IMR-90 (cell line): Measurements from ENCODE around the gene CGREF1. TPM values are rescaled to one million over a fixed set of nuclear protein-coding genes. Genes with fewer than 3 reads are reported as not detected.

Source experiments
- ATAC-seq: fragments of 200-7000 bp; cut with Tn5 transposase; 2 replicates; pipeline ENCODE4 v1.9.1; 2020; ENCODE audit warnings: low read depth, mild to moderate bottlenecking, moderate library complexity
- BruUV-seq: library from RNA; stranded (reverse); fragments of 400-500 nt; replicated peaks from 2 replicates; lab custom pipeline; 2021; lab: Mats Ljungman, UMichigan
- CTCF ChIA-PET: fragments of 300-600 bp; formaldehyde crosslinking; extraction: SDS; loops from one replicate; lab custom pipeline; 2021; ENCODE audit warnings: antibody characterized with exemption; lab: Yijun Ruan, JAX
- POLR2A ChIA-PET: fragments of 300-600 bp; sonication (Branson Sonifier 250); formaldehyde crosslinking; loops from one replicate; lab custom pipeline; 2022; ENCODE audit warnings: antibody characterized with exemption; ENCODE audit not compliant: unreplicated experiment; lab: Charles Lee
- DNase-seq: peaks from one replicate; pipeline ENCODE4 v3.0.0; 2013
- H2AFZ ChIP-seq: replicated peaks from 2 replicates; pipeline ENCODE3; 2013; ENCODE audit warnings: low read length, mild to moderate bottlenecking; ENCODE audit not compliant: poor library complexity
- H2AK5ac ChIP-seq: 2 replicates; pipeline ENCODE4 v1.6.1; 2013; ENCODE audit warnings: low read depth, low read length, inconsistent platforms
- H2AK9ac ChIP-seq: replicated peaks from 2 replicates; pipeline ENCODE3; 2013; ENCODE audit warnings: mild to moderate bottlenecking, low read depth, low read length, moderate library complexity; ENCODE audit not compliant: poor library complexity
- H2BK120ac ChIP-seq: 2 replicates; pipeline ENCODE4 v1.6.1; 2013; ENCODE audit warnings: low read depth, low read length, inconsistent platforms
- H2BK15ac ChIP-seq: 3 replicates; pipeline ENCODE4 v1.6.1; 2013; ENCODE audit warnings: low read depth, low read length, inconsistent platforms
- H2BK20ac ChIP-seq: 2 replicates; pipeline ENCODE4 v1.6.1; 2013; ENCODE audit warnings: low read depth, mild to moderate bottlenecking, inconsistent platforms, low read length, moderate library complexity
- H2BK5ac ChIP-seq: 2 replicates; pipeline ENCODE4 v1.6.1; 2013; ENCODE audit warnings: mild to moderate bottlenecking, low read depth, low read length, inconsistent platforms; ENCODE audit not compliant: poor library complexity, severe bottlenecking
- H3K14ac ChIP-seq: replicated peaks from 2 replicates; pipeline ENCODE4 v1.6.1; 2013; ENCODE audit warnings: low read depth, low read length, inconsistent platforms
- H3K18ac ChIP-seq: 2 replicates; pipeline ENCODE4 v1.6.1; 2013; ENCODE audit warnings: low read depth, low read length, control low read depth
- H3K23ac ChIP-seq: 2 replicates; pipeline ENCODE4 v1.6.1; 2013; ENCODE audit warnings: low read depth, low read length, inconsistent platforms
- H3K27ac ChIP-seq: 2 replicates; pipeline ENCODE4 v1.5.1; 2013; ENCODE audit warnings: mild to moderate bottlenecking, control low read depth, low read length; ENCODE audit not compliant: insufficient read depth
- H3K27me3 ChIP-seq: 2 replicates; pipeline ENCODE4 v1.6.1; 2013; ENCODE audit warnings: low read length; ENCODE audit not compliant: control insufficient read depth, insufficient read depth
- H3K36me3 ChIP-seq: 2 replicates; pipeline ENCODE4 v1.6.1; 2013; ENCODE audit warnings: low read length, mixed read lengths; ENCODE audit not compliant: control insufficient read depth, insufficient read depth
- H3K4ac ChIP-seq: 2 replicates; pipeline ENCODE4 v1.6.1; 2013; ENCODE audit warnings: low read depth, low read length, inconsistent platforms
- H3K4me1 ChIP-seq: 2 replicates; pipeline ENCODE4 v1.6.1; 2013; ENCODE audit warnings: low read length, mixed read lengths; ENCODE audit not compliant: control insufficient read depth, insufficient read depth
- H3K4me2 ChIP-seq: 2 replicates; pipeline ENCODE4 v1.6.1; 2013; ENCODE audit warnings: low read depth, mild to moderate bottlenecking, control low read depth, low read length, moderate library complexity
- H3K4me3 ChIP-seq: 2 replicates; pipeline ENCODE4 v1.5.1; 2013; ENCODE audit warnings: low read depth, mild to moderate bottlenecking, control low read depth, low read length, moderate library complexity; ENCODE audit not compliant: insufficient read depth
- H3K56ac ChIP-seq: 2 replicates; pipeline ENCODE4 v1.6.1; 2013; ENCODE audit warnings: low read length, inconsistent platforms; ENCODE audit not compliant: insufficient read depth; ENCODE audit errors: extremely low read depth
- H3K79me1 ChIP-seq, 2 experiments: 2 replicates each; pipeline ENCODE4 v1.6.1; 2013; ENCODE audit warnings: low read length in 2 of 2, inconsistent platforms in 1 of 2, low read depth in 1 of 2
- H3K9ac ChIP-seq: 2 replicates; pipeline ENCODE4 v1.6.1; 2013; ENCODE audit warnings: low read depth, low read length, control low read depth
- H3K9me1 ChIP-seq: 2 replicates; pipeline ENCODE4 v1.6.1; 2013; ENCODE audit warnings: low read length, inconsistent platforms; ENCODE audit not compliant: insufficient read depth
- H3K9me3 ChIP-seq: 2 replicates; pipeline ENCODE4 v1.6.1; 2013; ENCODE audit warnings: low read length; ENCODE audit not compliant: control insufficient read depth, insufficient read depth
- H4K20me1 ChIP-seq: 2 replicates; pipeline ENCODE4 v1.6.1; 2013; ENCODE audit warnings: low read length, inconsistent platforms; ENCODE audit not compliant: insufficient read depth
- H4K5ac ChIP-seq: 2 replicates; pipeline ENCODE4 v1.6.1; 2013; ENCODE audit warnings: mild to moderate bottlenecking, low read depth, low read length, control low read depth
- H4K8ac ChIP-seq, 2 experiments: 2 replicates each; pipeline ENCODE4 v1.6.1; 2013; ENCODE audit warnings: low read depth in 2 of 2, low read length in 2 of 2, control low read depth in 1 of 2, inconsistent platforms in 1 of 2
- H4K91ac ChIP-seq: 2 replicates; pipeline ENCODE4 v1.6.1; 2013; ENCODE audit warnings: low read depth, low read length, inconsistent platforms; ENCODE audit not compliant: insufficient read depth
- MAFK ChIP-seq: IDR thresholded peaks from 2 replicates; pipeline ENCODE4 v1.6.1; 2012; ENCODE audit warnings: low read depth, low read length, improper control_type of control experiment
- MAZ ChIP-seq: IDR thresholded peaks from 2 replicates; pipeline ENCODE4 v1.6.1; 2012; ENCODE audit warnings: low read depth, mild to moderate bottlenecking, low read length, improper control_type of control experiment, moderate library complexity, borderline replicate concordance
- MXI1 ChIP-seq: IDR thresholded peaks from 2 replicates; pipeline ENCODE4 v1.6.1; 2012; ENCODE audit warnings: low read depth, mild to moderate bottlenecking, low read length, moderate library complexity, borderline replicate concordance
- NFE2L2 ChIP-seq: fragments of 150-350 bp; IDR thresholded peaks from 2 replicates; pipeline ENCODE4 v1.6.1; 2016; ENCODE audit warnings: low read depth, mild to moderate bottlenecking, low read length
- SMC3 ChIP-seq: fragments of 150-350 bp; IDR thresholded peaks from 2 replicates; pipeline ENCODE4 v1.6.1; 2016; ENCODE audit warnings: low read depth, mild to moderate bottlenecking, antibody characterized with exemption, low read length, moderate library complexity
- WGBS, 2 experiments: methylation state at CpG; one replicate each; pipeline versions ENCODE4 v1.1.5 to v1.1.7; 2013; ENCODE audit warnings: missing lambda C conversion rate in 2 of 2; ENCODE audit not compliant: insufficient read length in 1 of 2; ENCODE audit errors: extremely low coverage in 2 of 2; 5-methylcytosine and 5-hydroxymethylcytosine counted together
- dilution Hi-C: fragments of 300-500 bp; cut with HindIII; formaldehyde crosslinking; loops from one replicate; pipeline ENCODE4 v1.14.3; 2018; ENCODE audit warnings: low sequenced_read_pairs; ENCODE audit not compliant: unreplicated experiment
- in situ Hi-C: fragments of 300-500 bp; cut with MboI; formaldehyde crosslinking; loops from 3 replicates; pipeline ENCODE4 v1.14.3; 2019; ENCODE audit warnings: low sequenced_read_pairs, inconsistent platforms, mixed read lengths
- intact Hi-C: fragments of 100-400 bp; cut with micrococcal nuclease; formaldehyde crosslinking; loops from 2 replicates; pipeline ENCODE4 v1.10.0; 2022
- polyA plus RNA-seq, 3 experiments: library from polyadenylated mRNA; depleted of rRNA; stranded (reverse); fragments of >200 nt; gene quantifications; 2 replicates each; pipeline ENCODE4 v1.2.3, GENCODE V29; 2012; ENCODE audit warnings: low replicate concordance in 1 of 3
- total RNA-seq: library from RNA; depleted of rRNA; stranded (reverse); fragments of >200 nt; gene quantifications from 2 replicates; pipeline ENCODE4 v1.2.3, GENCODE V29; 2012

The CGREF1 gene
- total and polyA plus RNA-seq, 2 of the 4 experiments (the other 2 are of a cell fraction): 0.54 to 1.3 TPM

- no peak overlapping the region for H3K18ac ChIP-seq
- BruUV-seq: no TSS peak
- POLR2A ChIA-PET: interaction anchor here (0.6 kb wide), 1 partner anchor 28 kb away, joined by 3 read pairs; no protein-coding TSS in a partner anchor
- H3K4me1 ChIP-seq: no peaks in the 10 kb centered on the region
- no peak for ATAC-seq
- no peaks in the 10 kb centered on the region for H3K9me3 ChIP-seq
- DNase-seq: no peak
- dilution Hi-C loops (no loop called here), in situ Hi-C loops (no loop called here), intact Hi-C loops (no loop called here)
- no peak overlapping the region for H2BK120ac ChIP-seq
- H3K9me1 ChIP-seq: no peaks in the 10 kb centered on the region
- no peak overlapping the region for H2BK15ac ChIP-seq
- no peak overlapping the region for H2BK5ac ChIP-seq
- no peak overlapping the region for H3K56ac ChIP-seq
- TF ChIP-seq NFE2L2: no peak
- no peak for TF ChIP-seq MAFK
- TF ChIP-seq MAZ: no peak
- TF ChIP-seq MXI1: no peak
- TF ChIP-seq SMC3: no peak
- no peak overlapping the region for H2AFZ ChIP-seq
- no peak overlapping the region for H2AK9ac ChIP-seq
- no peak overlapping the region for H3K23ac ChIP-seq
- no CpG with 5 or more reads among the region's 3 CpGs for WGBS, 2 experiments
- H3K9ac ChIP-seq: no peak overlapping the region
- no peak overlapping the region for H4K5ac ChIP-seq
- no peak overlapping the region for H2AK5ac ChIP-seq
- H3K4ac ChIP-seq: no peak overlapping the region
- no peak overlapping the region for H3K27ac ChIP-seq
- no peak overlapping the region for H3K4me2 ChIP-seq
- no peak overlapping the region for H4K91ac ChIP-seq
- no peak overlapping the region for H4K8ac ChIP-seq
- CTCF ChIA-PET: no interaction called here
- H3K36me3 ChIP-seq: no peaks in the 10 kb centered on the region
- H2BK20ac ChIP-seq: no peak overlapping the region
- H3K4me3 ChIP-seq: no peak overlapping the region
- no peaks in the 10 kb centered on the region for H3K79me1 ChIP-seq
- no peaks in the 10 kb centered on the region for H4K20me1 ChIP-seq
- H3K27me3 ChIP-seq: peaks cover 37% of the 10 kb centered on the region
- H3K14ac ChIP-seq: no peak overlapping the region
Measured at GRCh38 chr2:27109083-27109482, 9.8 kb downstream of the CGREF1 start.
